IPS DF 19.7 (cell line): Measurements from ENCODE around the gene FAM25C.
"Not testable (repeated sequence)": the region's sequence is repeated elsewhere in the genome, so short reads cannot be mapped to it uniquely, and the experiment has no call there.

Source experiments
- DNase-seq: peaks from one replicate; pipeline ENCODE4 v3.0.0-alpha.2; 2013; ENCODE audit warnings: low read depth, low spot score

The FAM25C gene

GRCh38 chr10:47959677-47960076 lies 39.9 kb downstream of the FAM25C start:
- DNase-seq: not testable (repeated sequence)

DNA sequence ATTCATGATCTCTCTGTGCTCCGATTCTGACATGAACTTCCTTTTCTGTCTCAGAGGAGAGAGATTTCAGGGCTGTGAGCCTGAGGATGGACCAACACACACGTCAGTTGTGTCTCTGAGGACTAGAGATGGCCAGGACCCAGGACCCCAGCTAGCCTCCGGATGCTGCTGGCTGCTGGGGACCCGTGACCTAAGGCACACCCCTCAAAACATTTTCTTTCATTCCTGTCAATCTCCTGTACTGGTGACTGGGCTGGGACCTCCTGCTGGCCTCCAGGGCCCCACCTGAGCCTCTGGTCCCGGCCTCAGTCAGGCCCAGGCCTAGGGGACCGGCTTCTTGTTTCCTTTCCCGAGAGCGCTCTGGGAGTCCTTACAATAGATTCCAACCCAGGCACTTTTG lies 42.4 kb downstream of the FAM25C start:
- not testable (repeated sequence) for DNase-seq

DNA sequence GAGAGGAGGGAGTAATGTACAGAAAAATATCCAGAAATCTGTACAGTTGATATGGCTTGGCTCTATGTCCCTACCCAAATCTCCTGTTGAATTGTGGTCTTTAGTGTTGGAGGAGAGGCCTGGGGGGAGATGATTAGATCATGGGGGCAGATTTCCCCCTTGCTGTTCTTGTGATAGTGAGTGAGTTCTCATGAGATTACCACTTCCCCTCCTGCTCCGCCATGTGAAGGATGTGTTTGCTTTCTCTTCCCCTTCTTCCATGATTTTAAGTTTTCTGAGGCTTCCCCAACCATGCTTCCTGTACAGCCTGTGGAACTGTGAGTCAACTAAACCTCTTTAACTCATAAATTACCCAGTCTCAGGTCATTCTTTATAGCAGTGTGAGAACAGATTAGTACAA lies 52.2 kb downstream of the FAM25C start:
- DNase-seq: not testable (repeated sequence)
